Testis (tissue), 2 donors: ENCODE data around the gene EIF4E1B.

ENCODE experiments used
- CTCF ChIP-seq, 3 experiments: fragments of 450-650 bp in 2 of 3; fragments of 200-600 bp in 1 of 3; sonication (generic) in 1 of 3; IDR thresholded peaks; one replicate each; pipeline ENCODE4 v1.5.1; 2016 to 2019; ENCODE audit warnings: antibody characterized with exemption in 3 of 3, mild to moderate bottlenecking in 2 of 3, moderate library complexity in 1 of 3
- POLR2A ChIP-seq: fragments of 450-650 bp; IDR thresholded peaks from one replicate; pipeline ENCODE4 v1.6.1; 2017; ENCODE audit warnings: antibody characterized with exemption, mild to moderate bottlenecking, moderate library complexity

GRCh38 chr5:176620333-176620981 is 10.0 kb upstream of the EIF4E1B start:
- no peak for TF ChIP-seq CTCF (IDR thresholded peaks at IDR 0.05)
- no peak for TF ChIP-seq POLR2A
